HG02763 (cell line): ENCODE measurements around the gene C1orf52.
"Not testable (repeated sequence)": the region's sequence is repeated elsewhere in the genome, so short reads cannot be mapped to it uniquely, and the experiment has no call there.

ENCODE experiments used
- ATAC-seq: cut with Tn5 transposase; IDR thresholded peaks from one replicate; pipeline ENCODE4 v1.9.1; 2021; ENCODE audit warnings: mild to moderate bottlenecking, moderate library complexity; ENCODE audit not compliant: unreplicated experiment

The C1orf52 gene

DNA sequence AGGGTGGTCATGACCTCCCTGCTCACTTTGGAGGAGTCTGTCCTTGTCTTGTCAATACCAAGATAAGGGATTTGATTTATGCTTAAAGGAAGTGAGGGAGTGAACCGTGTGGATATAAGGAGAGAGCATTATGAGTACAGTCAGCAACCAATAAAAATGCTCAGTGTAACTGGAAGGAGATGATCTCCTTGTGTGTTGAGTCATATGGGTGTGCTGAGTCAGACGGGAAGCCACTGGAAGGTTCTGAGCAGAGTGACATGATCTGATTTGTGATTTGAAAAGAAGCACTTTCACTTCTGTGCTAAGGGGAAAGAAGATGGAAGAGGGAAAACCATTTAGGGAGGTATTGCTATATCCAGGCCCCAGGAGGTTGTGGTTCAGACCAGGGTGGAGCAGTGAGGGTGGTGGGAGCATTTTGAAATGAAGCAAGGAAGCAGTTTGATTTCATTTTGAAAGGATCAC lies 19.4 kb upstream of the C1orf52 start:
- no peak for ATAC-seq

DNA sequence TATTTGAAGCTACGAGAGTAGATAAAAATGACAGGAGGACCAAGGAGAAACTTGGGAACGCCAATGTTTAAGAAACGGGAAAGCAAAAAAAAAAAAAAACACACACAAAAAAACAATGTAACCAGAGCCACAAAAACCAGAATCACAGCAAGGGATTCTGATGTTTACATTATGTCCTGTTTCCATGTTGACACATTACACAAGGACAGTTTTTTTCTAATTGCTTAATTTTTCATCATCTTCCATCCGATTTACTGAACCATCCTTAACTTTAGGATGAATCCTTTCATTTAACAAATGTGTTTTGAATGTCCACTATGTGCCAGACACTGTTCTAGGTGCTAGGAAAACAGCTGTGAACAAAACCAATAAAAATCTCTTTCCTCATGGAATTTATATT lies 18.3 kb upstream of the C1orf52 start:
- ATAC-seq: no peak

DNA sequence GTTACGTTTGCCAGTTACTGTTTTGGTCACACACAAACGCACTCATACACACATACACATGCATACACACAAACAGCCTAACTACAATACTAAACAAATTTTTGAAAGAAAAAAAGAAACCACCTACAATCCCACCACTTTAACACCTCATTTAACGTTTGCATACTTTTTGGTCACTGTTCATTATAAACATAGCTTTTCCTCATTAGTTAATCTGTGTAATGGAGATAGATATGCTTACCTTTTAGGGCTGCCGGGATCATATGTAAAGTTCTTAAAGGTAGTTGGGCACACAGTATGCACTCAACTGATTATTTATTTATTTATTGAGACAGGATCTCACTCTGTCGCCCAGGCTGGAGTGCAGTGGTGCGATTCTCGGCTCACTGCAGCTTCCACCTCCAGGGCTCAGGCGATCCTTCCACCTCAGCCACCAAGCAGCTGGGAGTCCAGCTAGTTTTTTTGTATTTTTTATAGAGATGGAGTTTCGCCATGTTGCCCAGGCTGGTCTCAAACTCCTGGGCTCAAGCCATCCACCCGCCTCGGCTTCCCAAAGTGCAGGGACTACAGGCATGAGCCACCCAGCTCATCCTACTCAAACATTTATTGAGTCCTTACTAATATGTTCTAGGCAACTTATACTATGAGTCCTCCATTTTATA lies 17.6 kb upstream of the C1orf52 start:
- ATAC-seq: no peak

DNA sequence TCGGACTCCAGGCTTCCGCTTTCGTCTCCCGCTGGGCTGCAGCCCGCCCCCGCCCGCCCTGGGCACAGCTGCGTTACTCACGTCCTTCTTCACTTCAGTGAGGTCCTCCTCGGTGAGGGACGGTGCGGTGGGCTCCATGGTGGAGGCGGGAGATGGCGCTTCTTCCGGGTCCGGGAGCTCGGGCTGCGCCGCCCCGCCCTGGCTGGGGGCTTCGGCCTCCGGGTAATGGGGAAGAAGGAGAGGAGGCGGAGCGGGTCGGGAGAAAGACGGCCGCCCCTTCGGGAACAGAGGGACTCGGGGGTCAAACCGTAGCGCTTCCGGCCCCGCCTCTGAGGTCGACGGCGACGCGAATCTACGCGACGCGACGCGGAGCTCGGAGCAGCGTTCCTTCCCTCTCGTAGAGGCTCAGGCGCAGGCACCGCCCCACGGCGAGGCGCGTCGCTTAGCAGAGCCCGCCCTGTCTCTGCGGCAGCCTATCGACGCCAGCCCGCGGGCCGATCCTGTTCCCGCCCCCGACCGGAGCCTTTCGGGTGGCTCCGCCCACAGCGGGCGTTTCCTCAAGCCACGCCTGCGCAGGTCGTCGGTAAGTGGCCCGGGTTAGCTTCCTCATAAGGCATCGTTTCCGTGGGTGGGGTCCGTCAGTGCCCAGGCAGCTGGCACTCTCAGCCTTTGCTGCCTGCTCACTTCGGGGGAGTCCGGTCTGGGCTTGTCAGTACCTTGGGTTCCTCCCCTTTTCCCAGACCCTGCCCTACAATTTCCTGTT lies 16.9 kb upstream of the C1orf52 start, which contains the start of gene BCL10:
Gene BCL10 (minus strand): TSS at position 418 of the 763 bp plus-strand sequence. CDS start 280 bp downstream, at position 138.
- peak; percentile 96 for ATAC-seq

DNA sequence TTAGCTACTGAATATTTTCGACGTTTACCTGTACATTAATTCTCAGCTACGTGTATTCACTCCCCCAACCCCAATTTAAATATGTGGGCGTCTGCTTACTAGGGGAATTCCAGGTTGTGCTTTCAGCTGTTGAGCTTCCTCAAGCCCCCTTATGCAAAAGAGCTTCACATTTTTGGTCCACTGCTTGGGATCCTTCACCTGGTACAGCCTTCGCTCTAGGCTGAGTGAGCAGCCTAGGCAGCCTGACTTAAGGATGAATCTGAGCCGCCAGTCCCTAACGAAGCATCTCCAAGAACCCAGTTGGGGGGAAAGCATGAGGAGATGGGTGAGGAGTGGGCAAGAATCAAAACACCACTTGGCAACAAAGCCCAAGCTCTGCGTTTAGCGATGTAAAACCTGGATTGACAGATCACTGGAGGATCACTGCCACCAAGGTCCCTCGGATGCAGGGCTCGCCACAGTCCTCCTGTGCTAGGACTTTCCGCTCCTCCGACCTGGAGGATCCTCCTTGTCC lies 16.3 kb upstream of the C1orf52 start:
- ATAC-seq: peak; percentile 14

DNA sequence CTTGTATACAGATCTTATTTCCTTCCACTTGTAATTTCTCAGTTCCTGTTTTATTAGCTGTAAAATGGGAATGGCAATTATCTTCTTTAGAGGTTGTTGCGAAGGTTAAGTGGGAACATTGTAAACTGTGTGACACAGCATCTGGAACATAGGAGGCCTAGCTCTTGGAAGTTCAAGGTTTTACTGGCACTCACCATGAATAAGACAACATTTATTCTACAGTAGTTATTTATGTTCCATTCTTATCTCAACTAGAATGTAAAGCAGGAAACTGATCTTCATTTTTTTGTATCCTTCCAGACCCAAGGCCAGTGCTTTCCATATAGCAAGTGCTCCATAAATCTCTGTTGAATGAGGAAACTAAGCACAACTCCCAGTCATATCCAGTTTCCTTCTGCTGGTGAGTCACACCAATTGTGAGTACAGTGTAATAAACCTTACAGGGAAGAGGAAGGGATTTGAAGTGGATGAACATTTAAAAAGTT lies 15.5 kb upstream of the C1orf52 start:
- no peak for ATAC-seq

DNA sequence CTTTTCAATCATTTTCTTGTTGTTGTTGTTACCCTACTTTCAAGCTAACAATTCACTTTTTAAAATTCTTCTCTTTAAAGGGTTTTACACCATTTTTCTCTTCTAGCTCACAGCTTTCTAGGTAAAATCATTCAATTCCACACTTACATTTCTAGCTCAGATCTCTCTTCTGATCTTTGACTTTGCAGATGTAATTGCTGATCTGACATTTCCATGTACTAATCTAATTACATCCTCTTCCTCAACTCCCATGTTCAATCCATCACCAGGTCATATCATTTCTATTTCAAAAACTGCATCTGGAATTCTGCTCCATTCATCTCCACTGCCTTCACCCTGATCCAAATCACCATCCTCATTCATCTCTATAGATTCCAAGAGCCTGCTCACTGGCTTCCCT lies 13.9 kb upstream of the C1orf52 start:
- no peak for ATAC-seq

DNA sequence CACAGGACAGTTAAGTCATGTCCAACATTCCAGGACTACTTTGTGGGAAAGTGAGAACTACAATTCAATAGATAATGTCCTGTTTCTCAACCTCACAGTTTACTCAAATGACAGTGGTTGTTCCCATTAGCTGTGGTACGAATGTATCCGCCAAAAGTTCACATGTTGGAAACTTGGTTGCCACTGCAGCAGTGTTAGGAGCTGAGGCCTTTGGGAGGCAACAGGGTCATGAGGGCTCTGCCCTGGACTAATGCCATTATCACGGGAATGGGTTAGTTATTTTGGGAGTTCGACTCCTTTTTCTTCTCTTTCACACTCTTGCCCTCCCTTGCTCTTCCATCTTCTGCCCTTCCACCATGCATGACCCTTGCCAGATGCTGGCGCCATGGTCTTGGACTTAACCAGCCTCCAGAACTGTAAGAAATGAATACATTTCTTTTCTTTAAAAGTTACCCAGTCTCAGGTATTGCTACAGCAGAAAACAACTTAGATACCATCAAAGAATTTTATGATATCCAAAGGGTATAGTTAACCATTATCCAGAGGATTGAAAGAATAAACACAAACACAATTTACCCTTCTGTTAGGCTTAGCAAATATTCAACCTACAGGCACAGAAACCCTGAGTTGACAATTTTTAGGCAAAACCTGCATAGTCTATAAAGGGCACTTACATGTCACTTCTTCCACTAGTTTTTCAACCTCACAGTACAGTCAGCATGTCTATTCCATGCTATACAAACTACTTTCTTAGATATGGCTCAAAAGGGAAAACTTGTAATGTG lies 9.5 kb upstream of the C1orf52 start:
- no peak for ATAC-seq

DNA sequence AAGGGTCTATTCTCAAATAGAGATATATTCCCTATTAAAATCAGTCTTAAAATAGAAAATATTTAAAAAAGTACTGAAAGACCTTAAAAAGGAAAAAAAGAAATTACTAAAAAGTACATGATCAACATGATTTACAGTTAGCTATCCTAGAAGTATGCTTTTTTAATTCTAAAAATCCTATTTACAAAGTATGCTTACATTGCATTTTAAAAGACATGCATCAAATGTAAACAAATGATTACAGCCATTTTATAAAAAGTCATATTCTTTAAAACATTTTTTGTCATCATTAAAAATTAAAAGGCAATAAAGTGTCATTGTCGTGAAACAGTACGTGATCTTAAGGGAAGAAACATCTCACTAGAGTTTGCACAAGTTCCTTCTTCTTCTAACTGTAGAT lies 7.9 kb upstream of the C1orf52 start:
- no peak for ATAC-seq

DNA sequence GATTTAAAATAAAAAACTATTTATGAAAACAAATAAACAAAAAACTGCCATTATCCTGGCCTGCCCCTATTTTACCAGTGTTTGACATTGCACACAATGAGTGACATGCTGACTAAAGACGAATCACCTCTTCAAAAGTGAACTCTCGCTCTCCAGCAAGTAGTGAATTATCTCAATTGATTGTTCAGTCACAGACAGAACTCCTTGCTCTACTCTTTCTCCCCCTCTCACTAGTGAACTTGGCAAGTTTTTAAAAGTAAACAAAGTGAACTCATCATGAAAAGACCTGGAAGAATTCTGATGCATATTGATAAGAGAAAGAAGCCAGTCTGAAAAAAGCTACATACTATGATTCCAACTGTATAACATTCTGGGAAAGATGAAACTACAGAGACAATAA lies 4.7 kb upstream of the C1orf52 start:
- ATAC-seq: no peak

DNA sequence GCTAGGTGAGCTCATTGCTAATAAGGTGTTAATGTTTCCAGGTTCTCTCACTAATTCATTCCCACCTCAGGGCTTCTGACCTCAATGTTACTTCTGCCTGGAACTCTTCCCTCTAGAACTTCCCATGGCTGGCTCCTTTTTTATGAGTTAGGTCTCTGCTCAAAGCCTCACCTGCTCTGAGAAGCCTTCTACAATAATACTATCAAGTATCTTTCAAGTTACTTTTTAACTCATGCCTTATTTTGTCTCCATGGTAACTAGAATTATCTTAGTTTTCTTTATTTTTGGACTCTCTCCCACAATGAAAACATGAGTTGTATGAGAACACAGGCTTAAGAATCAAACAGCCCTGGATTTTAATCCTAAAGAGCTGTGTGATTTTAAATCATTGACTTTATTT lies 3.5 kb upstream of the C1orf52 start:
- ATAC-seq: no peak

DNA sequence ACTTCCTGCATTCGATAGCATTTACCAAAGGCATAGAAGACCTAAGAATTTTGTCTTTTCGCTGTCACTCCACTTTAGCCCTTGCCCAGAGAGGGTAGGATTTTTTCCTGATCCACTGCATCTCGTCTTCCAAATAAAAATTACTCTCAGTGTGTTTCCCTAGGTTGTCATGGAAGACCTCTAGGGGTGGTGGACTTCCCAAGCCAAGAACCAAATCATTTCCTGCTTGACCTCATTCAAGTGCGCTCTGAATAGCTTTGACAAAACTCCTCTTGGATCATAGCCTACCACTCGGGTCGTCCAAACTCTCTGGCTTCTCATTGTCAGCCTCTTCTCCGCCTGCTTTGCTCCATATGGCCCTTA lies 431 bp upstream of the C1orf52 start:
- ATAC-seq: no peak

DNA sequence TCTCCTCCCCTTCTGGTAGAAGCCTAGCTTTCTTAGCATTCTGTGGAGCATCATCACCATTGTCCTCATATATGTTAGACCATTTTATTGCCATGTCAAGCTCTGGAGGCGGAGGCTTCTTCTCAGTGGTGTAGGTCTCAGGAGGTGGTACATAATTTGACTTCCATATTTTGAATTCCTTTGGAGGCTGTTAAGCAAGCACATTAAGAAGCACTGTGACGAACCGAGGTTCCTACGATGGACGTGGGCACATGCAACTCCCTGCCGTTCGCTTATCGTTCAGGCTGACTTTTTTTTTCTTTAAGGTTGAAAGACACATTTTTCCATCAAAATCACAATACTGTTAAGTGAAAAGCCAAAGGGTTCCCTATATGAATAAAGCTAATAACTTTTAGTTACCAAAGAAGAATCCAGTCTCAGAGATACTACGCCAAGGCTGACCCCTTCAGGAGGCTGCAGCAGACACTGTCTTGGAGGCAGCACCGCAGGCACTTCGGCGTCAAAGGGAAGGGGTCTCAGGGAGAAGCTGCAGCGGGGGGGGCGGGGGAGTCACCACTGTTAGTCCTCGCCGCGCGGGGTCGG lies 835 bp downstream of the C1orf52 start:
- ATAC-seq: no peak

DNA sequence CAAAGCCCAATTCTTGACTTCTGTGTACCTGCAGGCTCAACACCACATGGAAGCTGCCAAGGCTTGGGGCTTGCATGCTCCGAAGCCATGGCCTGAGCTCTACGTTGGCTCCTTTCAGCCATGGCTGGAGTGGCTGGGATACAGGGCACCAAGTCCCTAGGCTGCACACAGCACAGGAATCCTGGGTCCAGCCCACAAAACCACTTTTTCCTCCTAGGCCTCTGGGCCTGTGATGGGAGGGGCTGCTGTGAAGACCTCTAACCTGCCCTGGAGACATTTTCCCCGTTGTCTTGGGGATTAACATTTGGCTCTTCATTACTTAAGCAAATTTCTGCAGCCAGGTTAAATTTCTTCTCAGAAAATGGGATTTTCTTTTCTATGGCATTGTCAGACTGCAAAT lies 10.4 kb downstream of the C1orf52 start:
- ATAC-seq: not testable (repeated sequence)

DNA sequence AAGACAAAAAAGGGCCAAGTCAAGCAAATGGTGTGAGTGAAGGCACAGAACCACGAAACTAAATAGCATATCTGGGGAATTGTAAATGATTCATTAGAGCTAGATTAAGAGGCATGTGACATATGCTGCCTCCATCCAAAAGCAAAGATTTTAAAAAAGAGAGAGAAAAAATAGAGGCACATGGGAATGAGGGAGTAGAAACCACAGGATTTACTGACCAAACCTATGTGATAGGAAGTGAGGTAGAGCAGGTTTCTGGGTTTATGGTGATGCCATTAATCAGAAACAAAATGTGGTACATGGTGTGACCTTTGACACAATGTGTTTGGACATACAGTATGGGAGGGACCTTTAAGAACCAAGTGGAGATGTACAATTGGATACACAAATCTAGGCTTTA lies 13.6 kb downstream of the C1orf52 start:
- ATAC-seq: no peak

DNA sequence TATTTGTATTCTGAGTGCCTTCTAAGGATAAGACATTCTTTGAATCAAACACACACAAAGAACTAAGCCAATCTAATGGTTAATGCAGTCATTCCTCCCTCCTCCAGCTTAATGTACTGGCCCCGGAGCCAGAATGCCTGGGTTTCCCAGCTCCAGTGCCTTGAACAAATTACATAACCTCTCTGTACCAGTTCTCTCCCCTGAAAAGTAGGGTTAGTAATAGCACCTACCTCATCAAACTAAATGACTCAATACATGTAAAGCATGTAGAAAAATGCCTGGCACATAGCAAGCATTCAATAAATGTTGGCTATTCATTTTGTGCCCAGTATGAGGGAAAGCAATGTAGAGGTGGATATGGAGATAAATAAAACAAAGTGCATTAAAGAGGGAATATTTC lies 14.0 kb downstream of the C1orf52 start:
- no peak for ATAC-seq

DNA sequence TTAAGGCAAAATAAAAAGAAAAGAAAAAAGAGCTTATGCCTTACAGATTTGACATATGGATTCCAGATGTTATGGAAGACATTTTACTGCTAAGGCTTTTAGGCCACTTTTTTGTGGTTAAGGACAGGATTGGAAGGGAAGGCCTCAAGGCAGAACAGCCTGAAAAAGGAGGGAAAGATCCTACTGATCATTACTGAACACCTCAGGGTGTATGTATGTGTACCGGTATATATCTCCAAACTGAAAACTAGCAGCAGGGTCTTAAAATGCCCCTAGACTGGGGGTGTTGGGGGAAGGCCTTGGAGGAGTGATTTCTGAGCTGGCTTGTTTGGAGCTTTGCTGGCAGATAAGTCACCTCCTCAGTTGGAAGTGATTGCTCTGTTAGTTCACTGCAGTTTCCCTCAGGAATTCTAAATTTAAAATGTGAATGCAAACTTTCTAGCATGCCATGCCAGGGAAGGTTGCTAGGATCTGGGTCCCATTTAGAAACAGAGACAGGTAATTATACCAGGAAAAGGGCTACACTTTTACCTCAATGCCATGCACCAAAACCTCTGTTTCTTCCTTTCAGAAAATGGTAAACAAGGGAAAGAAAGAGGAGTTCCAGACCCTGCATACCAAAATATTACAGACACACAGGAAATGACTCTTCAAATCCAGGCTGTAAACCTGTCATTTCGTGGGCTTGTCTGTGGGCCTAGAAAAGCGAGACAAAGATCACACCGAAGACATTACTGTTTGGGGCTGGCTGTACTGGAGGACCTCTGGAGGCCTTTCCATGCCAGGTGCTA lies 15.0 kb downstream of the C1orf52 start:
- no peak for ATAC-seq

DNA sequence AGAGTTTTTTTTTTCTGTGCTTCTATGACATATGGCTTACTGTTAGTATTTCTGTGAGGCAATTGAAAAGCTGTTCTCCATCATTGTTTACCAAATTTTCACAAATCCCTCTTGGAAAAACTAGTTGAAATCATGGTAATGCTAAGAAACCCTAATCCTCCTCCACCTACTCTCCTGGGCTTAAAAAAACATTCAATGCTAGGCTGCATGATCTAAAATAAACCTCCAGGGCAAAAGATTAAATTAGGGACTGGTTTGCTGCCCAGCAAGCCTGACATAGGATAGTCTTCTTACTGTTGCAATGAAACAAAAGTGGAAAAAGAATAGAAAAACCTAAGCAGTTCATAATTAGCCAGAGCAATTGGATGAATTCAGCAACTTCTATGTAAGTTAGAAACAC lies 16.1 kb downstream of the C1orf52 start:
- no peak for ATAC-seq

DNA sequence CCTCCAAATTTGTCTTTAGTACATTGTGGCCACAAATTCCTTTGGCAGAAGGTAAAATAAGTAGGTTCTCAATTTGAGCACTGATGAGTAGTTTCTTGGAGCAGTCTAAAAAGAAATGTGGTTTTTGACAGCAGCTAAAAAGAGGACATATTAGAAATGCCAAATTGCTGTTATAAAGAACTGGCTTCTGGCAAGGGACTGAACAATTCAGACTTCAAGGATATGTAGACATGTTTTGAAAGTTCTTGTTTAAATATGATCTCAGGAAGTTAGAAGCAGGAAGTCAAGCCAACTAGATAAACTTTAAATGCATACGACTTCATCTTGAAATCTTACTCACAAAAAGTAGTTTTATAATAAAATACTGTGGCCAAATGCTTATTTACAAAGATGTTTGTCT lies 18.8 kb downstream of the C1orf52 start:
- no peak for ATAC-seq

DNA sequence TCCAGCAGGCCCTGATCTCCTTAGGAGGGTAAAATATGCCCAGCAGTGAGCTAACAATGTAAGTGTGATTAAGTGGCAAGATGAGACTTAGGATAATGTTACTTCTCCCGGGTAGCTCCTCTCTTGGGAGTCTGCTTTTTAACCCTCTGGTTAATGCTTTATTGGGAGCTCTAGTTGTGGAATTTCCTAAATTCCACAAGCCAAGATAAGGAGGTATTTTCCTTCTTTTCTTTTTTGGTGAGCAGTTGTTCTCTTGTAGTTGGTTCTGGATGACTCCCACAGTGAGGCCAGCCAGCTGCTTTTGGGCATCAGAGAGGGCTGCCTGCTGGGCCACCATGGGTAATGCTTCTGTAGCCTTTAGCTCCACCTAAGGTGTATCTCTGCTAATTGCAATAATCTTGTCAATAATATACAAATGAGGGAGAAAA lies 19.3 kb downstream of the C1orf52 start:
- no peak for ATAC-seq
